ENCODE measurements around the gene ZFP90.

ZFP90 gene

GRCh38 chr16:68592466-68593337, 53.6 kb downstream of the ZFP90 start:
- no peak overlapping the region for H3K27ac ChIP-seq
- TF ChIP-seq CTCF (conservative IDR thresholded peaks at IDR 0.05) = peak; percentile 46

- no peak for TF ChIP-seq CTCF (conservative IDR thresholded peaks at IDR 0.05)
- no peak overlapping the region for H3K27ac ChIP-seq
Measured at GRCh38 chr16:68596266-68596665, 57.2 kb downstream of the ZFP90 start.

GRCh38 chr16:68599586-68599985, 60.5 kb downstream of the ZFP90 start:
- TF ChIP-seq CTCF (conservative IDR thresholded peaks at IDR 0.05) = no peak
- no peak overlapping the region for H3K27ac ChIP-seq

GRCh38 chr16:68605746-68606145, 66.7 kb downstream of the ZFP90 start:
- no peak overlapping the region for H3K27ac ChIP-seq
- no peak for TF ChIP-seq CTCF (conservative IDR thresholded peaks at IDR 0.05)

- H3K27ac ChIP-seq = no peak overlapping the region
- no peak for TF ChIP-seq CTCF (conservative IDR thresholded peaks at IDR 0.05)
Measured at GRCh38 chr16:68607443-68607842, 68.4 kb downstream of the ZFP90 start.

- no peak overlapping the region for H3K27ac ChIP-seq
- TF ChIP-seq CTCF (conservative IDR thresholded peaks at IDR 0.05) = no peak
Measured at GRCh38 chr16:68608330-68608729, 69.2 kb downstream of the ZFP90 start.

- TF ChIP-seq CTCF (conservative IDR thresholded peaks at IDR 0.05) = no peak
- H3K27ac ChIP-seq = no peak overlapping the region
Measured at GRCh38 chr16:68612996-68613395, 73.9 kb downstream of the ZFP90 start.
